Measurements from ENCODE around the gene PKD1.

Gene PKD1

DNA sequence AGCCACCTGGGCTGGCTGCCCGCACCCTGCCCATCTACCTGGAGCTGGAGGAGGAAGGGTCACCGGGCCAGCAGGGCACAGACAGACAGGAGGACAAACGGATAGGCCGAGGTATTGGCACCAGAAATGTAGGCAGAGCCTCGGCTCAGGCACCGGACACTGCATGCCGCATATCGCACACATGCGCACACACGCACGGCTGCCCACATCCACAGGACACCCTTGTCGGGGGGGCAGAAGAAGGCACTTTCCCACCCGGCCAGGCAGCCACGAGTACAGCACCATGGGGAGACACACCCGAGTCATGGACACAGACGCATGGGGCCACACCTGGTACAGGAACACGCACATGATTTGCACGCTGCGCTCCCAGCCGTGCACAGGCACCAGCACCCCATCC is 46.3 kb upstream of the PKD1 start:
- Histone ChIP-seq H4K8ac (ENCODE audit: low read length) (no peak overlapping the region), H3K27me3 (ENCODE audit: control insufficient read depth in 1 of 2, insufficient read depth in 1 of 2, low read length in 2 of 2) (peaks cover 0 to 11% of the 10 kb centered on the region in 2 experiments), H3K4me1 (ENCODE audit: control insufficient read depth, insufficient read depth, low read depth, low read length) (peaks cover 9% of the 10 kb centered on the region), H3K14ac (ENCODE audit: low read length in 2 of 2) (no peak overlapping the region), H3K4ac (ENCODE audit: low read depth in 1 of 2, low read length in 2 of 2) (no peak overlapping the region), H2BK12ac (ENCODE audit: low read length in 2 of 2) (no peak overlapping the region), H2AK5ac (ENCODE audit: low read length, severe bottlenecking) (no peak overlapping the region), H2BK120ac (ENCODE audit: low read depth, low read length) (no peak overlapping the region), H3K79me1 (replicated peaks; ENCODE audit: low read length, poor library complexity, severe bottlenecking) (peaks cover 4% of the 10 kb centered on the region), H3K4me2 (ENCODE audit: low read length, poor library complexity, severe bottlenecking) (no peak overlapping the region), H2BK15ac (ENCODE audit: low read depth, poor library complexity, severe bottlenecking) (no peak overlapping the region), H3K27ac (ENCODE audit: low read length, poor library complexity, severe bottlenecking) (no peak overlapping the region), H2AFZ (ENCODE audit: low read depth, low read length) (peak overlapping the region; percentile 29), H3K9me3 (ENCODE audit: control insufficient read depth, low read length) (no peaks in the 10 kb centered on the region), H3K9ac (ENCODE audit: low read length) (no peak overlapping the region), H4K91ac (ENCODE audit: low read length) (no peak overlapping the region), H2BK5ac (ENCODE audit: low read depth, low read length, poor library complexity, severe bottlenecking) (no peak overlapping the region), H3K18ac (ENCODE audit: low read depth in 1 of 2, low read length in 2 of 2) (no peak overlapping the region), H3K23ac (ENCODE audit: low read length in 2 of 2) (no peak overlapping the region), H3K36me3 (ENCODE audit: control insufficient read depth in 1 of 2, insufficient read depth in 2 of 2, low read depth in 1 of 2, low read length in 2 of 2) (peaks cover 9 to 51% of the 10 kb centered on the region in 2 experiments), H3K4me3 (ENCODE audit: insufficient read depth in 1 of 2, low read depth in 1 of 2, low read length in 2 of 2) (no peak overlapping the region)
- WGBS = 96% methylated on average over 20 of the region's 20 CpGs
- DNase-seq = no peak

GRCh38 chr16:2180962-2181923 is 45.5 kb upstream of the PKD1 start:
- H2AFZ ChIP-seq (ENCODE audit: low read depth, low read length) = peak overlapping the region; percentile 29
- no peak overlapping the region for H3K9ac ChIP-seq (ENCODE audit: low read length)
- peaks cover 15 to 58% of the 10 kb centered on the region in 2 experiments for H3K36me3 ChIP-seq (ENCODE audit: control insufficient read depth in 1 of 2, insufficient read depth in 2 of 2, low read depth in 1 of 2, low read length in 2 of 2)
- H2BK120ac ChIP-seq (ENCODE audit: low read depth, low read length) = no peak overlapping the region
- no peak overlapping the region for H2BK5ac ChIP-seq (ENCODE audit: low read depth, low read length, poor library complexity, severe bottlenecking)
- H2BK12ac ChIP-seq (ENCODE audit: low read length in 2 of 2) = no peak overlapping the region
- H3K79me1 ChIP-seq (replicated peaks; ENCODE audit: low read length, poor library complexity, severe bottlenecking) = peaks cover 4% of the 10 kb centered on the region
- no peak overlapping the region for H2BK15ac ChIP-seq (ENCODE audit: low read depth, poor library complexity, severe bottlenecking)
- H3K27me3 ChIP-seq (ENCODE audit: control insufficient read depth in 1 of 2, insufficient read depth in 1 of 2, low read length in 2 of 2) = peaks cover 0 to 11% of the 10 kb centered on the region in 2 experiments
- 92% methylated on average over 45 of the region's 46 CpGs for WGBS
- H3K14ac ChIP-seq (ENCODE audit: low read length in 2 of 2) = no peak overlapping the region
- H4K91ac ChIP-seq (ENCODE audit: low read length) = no peak overlapping the region
- peaks cover 9% of the 10 kb centered on the region for H3K4me1 ChIP-seq (ENCODE audit: control insufficient read depth, insufficient read depth, low read depth, low read length)
- H2AK5ac ChIP-seq (ENCODE audit: low read length, severe bottlenecking) = no peak overlapping the region
- no peak overlapping the region for H3K27ac ChIP-seq (ENCODE audit: low read length, poor library complexity, severe bottlenecking)
- no peak overlapping the region for H3K4ac ChIP-seq (ENCODE audit: low read depth in 1 of 2, low read length in 2 of 2)
- H4K8ac ChIP-seq (ENCODE audit: low read length) = no peak overlapping the region
- H3K18ac ChIP-seq (ENCODE audit: low read depth in 1 of 2, low read length in 2 of 2) = no peak overlapping the region
- no peak overlapping the region for H3K4me3 ChIP-seq (ENCODE audit: insufficient read depth in 1 of 2, low read depth in 1 of 2, low read length in 2 of 2)
- no peak for DNase-seq
- H3K9me3 ChIP-seq (ENCODE audit: control insufficient read depth, low read length) = no peaks in the 10 kb centered on the region
- no peak overlapping the region for H3K4me2 ChIP-seq (ENCODE audit: low read length, poor library complexity, severe bottlenecking)
- H3K23ac ChIP-seq (ENCODE audit: low read length in 2 of 2) = no peak overlapping the region

DNA sequence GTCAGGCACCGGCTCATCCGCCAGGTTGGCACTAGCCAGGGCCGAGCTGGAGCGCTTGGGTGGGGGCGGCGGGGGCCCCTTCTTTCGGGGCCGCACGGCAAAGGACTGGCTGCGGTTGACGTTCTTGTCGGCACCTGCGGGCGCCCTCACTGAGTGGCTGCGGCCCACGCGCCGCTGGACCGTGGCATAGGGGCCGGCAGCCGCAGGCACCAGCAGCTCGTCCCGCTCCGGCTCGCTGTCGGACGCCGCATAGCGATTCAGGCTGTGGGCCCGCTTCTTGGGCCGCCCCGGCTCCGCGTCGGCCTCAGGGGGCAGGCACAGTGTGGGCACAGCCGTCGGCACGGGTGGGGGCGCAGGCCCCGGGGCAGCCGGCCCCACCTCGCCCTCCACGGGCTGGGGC is 44.8 kb upstream of the PKD1 start:
- Histone ChIP-seq H3K4ac (ENCODE audit: low read depth in 1 of 2, low read length in 2 of 2) (no peak overlapping the region), H4K8ac (ENCODE audit: low read length) (no peak overlapping the region), H2BK15ac (ENCODE audit: low read depth, poor library complexity, severe bottlenecking) (no peak overlapping the region), H3K4me2 (ENCODE audit: low read length, poor library complexity, severe bottlenecking) (no peak overlapping the region), H3K27ac (ENCODE audit: low read length, poor library complexity, severe bottlenecking) (no peak overlapping the region), H4K91ac (ENCODE audit: low read length) (no peak overlapping the region), H2BK12ac (ENCODE audit: low read length in 2 of 2) (no peak overlapping the region), H3K4me1 (ENCODE audit: control insufficient read depth, insufficient read depth, low read depth, low read length) (peaks cover 9% of the 10 kb centered on the region), H2BK120ac (ENCODE audit: low read depth, low read length) (no peak overlapping the region), H3K14ac (ENCODE audit: low read length in 2 of 2) (no peak overlapping the region), H3K23ac (ENCODE audit: low read length in 2 of 2) (no peak overlapping the region), H2AK5ac (ENCODE audit: low read length, severe bottlenecking) (no peak overlapping the region), H3K36me3 (ENCODE audit: control insufficient read depth in 1 of 2, insufficient read depth in 2 of 2, low read depth in 1 of 2, low read length in 2 of 2) (peaks cover 22 to 66% of the 10 kb centered on the region in 2 experiments), H2BK5ac (ENCODE audit: low read depth, low read length, poor library complexity, severe bottlenecking) (no peak overlapping the region), H3K9me3 (ENCODE audit: control insufficient read depth, low read length) (no peaks in the 10 kb centered on the region), H2AFZ (ENCODE audit: low read depth, low read length) (no peak overlapping the region), H3K79me1 (replicated peaks; ENCODE audit: low read length, poor library complexity, severe bottlenecking) (peaks cover 7% of the 10 kb centered on the region), H3K27me3 (ENCODE audit: control insufficient read depth in 1 of 2, insufficient read depth in 1 of 2, low read length in 2 of 2) (peaks cover 0 to 11% of the 10 kb centered on the region in 2 experiments), H3K4me3 (ENCODE audit: insufficient read depth in 1 of 2, low read depth in 1 of 2, low read length in 2 of 2) (no peak overlapping the region), H3K9ac (ENCODE audit: low read length) (no peak overlapping the region), H3K18ac (ENCODE audit: low read depth in 1 of 2, low read length in 2 of 2) (no peak overlapping the region)
- DNase-seq = no peak
- 96% methylated on average over 43 of the region's 43 CpGs for WGBS

- Histone ChIP-seq H3K36me3 (ENCODE audit: control insufficient read depth in 1 of 2, insufficient read depth in 2 of 2, low read depth in 1 of 2, low read length in 2 of 2) (peaks cover 31 to 75% of the 10 kb centered on the region in 2 experiments), H2AK5ac (ENCODE audit: low read length, severe bottlenecking) (no peak overlapping the region), H3K18ac (ENCODE audit: low read depth in 1 of 2, low read length in 2 of 2) (no peak overlapping the region), H3K27me3 (ENCODE audit: control insufficient read depth in 1 of 2, insufficient read depth in 1 of 2, low read length in 2 of 2) (peaks cover 0 to 5% of the 10 kb centered on the region in 2 experiments), H3K14ac (ENCODE audit: low read length in 2 of 2) (no peak overlapping the region), H3K4me2 (ENCODE audit: low read length, poor library complexity, severe bottlenecking) (no peak overlapping the region), H3K9ac (ENCODE audit: low read length) (no peak overlapping the region), H2BK12ac (ENCODE audit: low read length in 2 of 2) (no peak overlapping the region), H3K23ac (ENCODE audit: low read length in 2 of 2) (no peak overlapping the region), H3K27ac (ENCODE audit: low read length, poor library complexity, severe bottlenecking) (no peak overlapping the region), H4K91ac (ENCODE audit: low read length) (no peak overlapping the region), H4K8ac (ENCODE audit: low read length) (no peak overlapping the region), H3K4me3 (ENCODE audit: insufficient read depth in 1 of 2, low read depth in 1 of 2, low read length in 2 of 2) (no peak overlapping the region), H2BK120ac (ENCODE audit: low read depth, low read length) (no peak overlapping the region), H3K79me1 (replicated peaks; ENCODE audit: low read length, poor library complexity, severe bottlenecking) (peaks cover 11% of the 10 kb centered on the region), H2BK15ac (ENCODE audit: low read depth, poor library complexity, severe bottlenecking) (no peak overlapping the region), H3K4me1 (ENCODE audit: control insufficient read depth, insufficient read depth, low read depth, low read length) (peaks cover 9% of the 10 kb centered on the region), H3K4ac (ENCODE audit: low read depth in 1 of 2, low read length in 2 of 2) (no peak overlapping the region), H3K9me3 (ENCODE audit: control insufficient read depth, low read length) (no peaks in the 10 kb centered on the region), H2BK5ac (ENCODE audit: low read depth, low read length, poor library complexity, severe bottlenecking) (no peak overlapping the region), H2AFZ (ENCODE audit: low read depth, low read length) (no peak overlapping the region)
- WGBS = 98% methylated on average over 30 of the region's 31 CpGs
- DNase-seq = no peak
Measured at GRCh38 chr16:2179576-2179975, 43.9 kb upstream of the PKD1 start.

Data from mesenchymal stem cell (in vitro differentiated cells and primary cell).